Testis (tissue), 3 donors: Measurements from ENCODE around the gene CAMTA1. TPM values are rescaled to one million over a fixed set of nuclear protein-coding genes. Genes with fewer than 3 reads are reported as not detected.
A peak's percentile ranks its signal among the peaks of the same experiment; 100 is the strongest.

Experiments
- DNase-seq: peaks from one replicate; pipeline ENCODE4 v3.0.0-alpha.2; 2019
- H3K27ac ChIP-seq, 2 donors: fragments of 200-600 bp; sonication (generic); one replicate each; pipeline ENCODE4 v1.5.1; 2019
- H3K27me3 ChIP-seq: fragments of 200-600 bp; sonication (generic); one replicate; pipeline ENCODE4 v1.5.1; 2019
- H3K36me3 ChIP-seq: fragments of 200-600 bp; sonication (generic); one replicate; pipeline ENCODE4 v1.5.1; 2017; ENCODE audit warnings: low read depth; ENCODE audit errors: missing control alignments
- H3K4me1 ChIP-seq: fragments of 200-600 bp; sonication (generic); one replicate; pipeline ENCODE4 v1.5.1; 2019
- H3K4me3 ChIP-seq, 2 donors: fragments of 200-600 bp; sonication (generic); one replicate each; pipeline ENCODE4 v1.5.1; 2017 to 2019
- H3K9me3 ChIP-seq: fragments of 200-600 bp; sonication (generic); one replicate; pipeline ENCODE4 v1.5.1; 2017
- CTCF ChIP-seq, 3 experiments: fragments of 450-650 bp in 2 of 3; fragments of 200-600 bp in 1 of 3; sonication (generic) in 1 of 3; IDR thresholded peaks; one replicate each; pipeline ENCODE4 v1.5.1; 2016 to 2019; ENCODE audit warnings: antibody characterized with exemption in 3 of 3, mild to moderate bottlenecking in 2 of 3, moderate library complexity in 1 of 3
- POLR2A ChIP-seq: fragments of 450-650 bp; IDR thresholded peaks from one replicate; pipeline ENCODE4 v1.6.1; 2017; ENCODE audit warnings: antibody characterized with exemption, mild to moderate bottlenecking, moderate library complexity
- WGBS, 2 donors: methylation state at CpG; one replicate each; pipeline ENCODE4 v1.1.5; 2018; 5-methylcytosine and 5-hydroxymethylcytosine counted together
- intact Hi-C: fragments of 100-400 bp; cut with DNase I; formaldehyde crosslinking; loops from one replicate; pipeline ENCODE4 v1.15.1; 2023; ENCODE audit warnings: low total_unique reads
- polyA plus RNA-seq: library from polyadenylated mRNA; stranded (reverse); fragments of 350-450 nt; fragmentation: Illumina TruSeq; extraction: RNeasy Lipid Tissue Mini Kit (QIAGEN cat#74804); gene quantifications from one replicate; pipeline ENCODE4 v1.2.3, GENCODE V29; 2014; ENCODE audit warnings: low read depth, low replicate concordance; ENCODE audit not compliant: insufficient read depth
- total RNA-seq, 2 donors: library from RNA; depleted of rRNA; stranded (reverse); fragments of >200 nt; gene quantifications; one replicate each; pipeline ENCODE4 v1.2.3, GENCODE V29; 2016

CAMTA1 gene
- total and polyA plus RNA-seq, 3 donors from 2014 or later = 116 to 158 (median 119) TPM

- Histone ChIP-seq H3K9me3 (no peaks in the 10 kb centered on the region), H3K27me3 (no peaks in the 10 kb centered on the region), H3K36me3 (no peaks in the 10 kb centered on the region), H3K27ac (no peak overlapping the region), H3K4me1 (peaks cover 38% of the 10 kb centered on the region), H3K4me3 (no peak overlapping the region)
- 92 to 94% methylated on average over 11 of the region's 11 CpGs for WGBS, 2 donors
- TF ChIP-seq POLR2A (no peak), CTCF (IDR thresholded peaks at IDR 0.05) (no peak)
- no peak for DNase-seq
- intact Hi-C loops = no loop called here
Observed at GRCh38 chr1:7584157-7584556, 798.9 kb downstream of the CAMTA1 start.

GRCh38 chr1:7584643-7585042, 799.4 kb downstream of the CAMTA1 start:
- no peaks in the 10 kb centered on the region for H3K9me3 ChIP-seq
- intact Hi-C loops = no loop called here
- no peaks in the 10 kb centered on the region for H3K27me3 ChIP-seq
- H3K4me1 ChIP-seq = peaks cover 38% of the 10 kb centered on the region
- no peak for DNase-seq
- 92 to 95% methylated on average over 11 to 12 of the region's 12 CpGs for WGBS, 2 donors
- no peak for TF ChIP-seq CTCF (IDR thresholded peaks at IDR 0.05)
- no peak for TF ChIP-seq POLR2A
- no peaks in the 10 kb centered on the region for H3K36me3 ChIP-seq
- H3K27ac ChIP-seq = no peak overlapping the region
- no peak overlapping the region for H3K4me3 ChIP-seq

GRCh38 chr1:7585216-7585907, 800.1 kb downstream of the CAMTA1 start:
- DNase-seq = no peak
- no peaks in the 10 kb centered on the region for H3K9me3 ChIP-seq
- no peak overlapping the region for H3K4me3 ChIP-seq
- H3K4me1 ChIP-seq = peaks cover 34% of the 10 kb centered on the region
- intact Hi-C loops = no loop called here
- H3K27me3 ChIP-seq = no peaks in the 10 kb centered on the region
- H3K27ac ChIP-seq = peak overlapping the region; percentile 19 to 48
- no peaks in the 10 kb centered on the region for H3K36me3 ChIP-seq
- 80 to 86% methylated on average over 14 of the region's 14 CpGs for WGBS, 2 donors
- TF ChIP-seq POLR2A (no peak), CTCF (IDR thresholded peaks at IDR 0.05) (no peak)

GRCh38 chr1:7586031-7586941, 801.0 kb downstream of the CAMTA1 start:
- no peak overlapping the region for H3K4me3 ChIP-seq
- intact Hi-C loops = no loop called here
- 37 to 57% methylated on average over 14 to 26 of the region's 26 CpGs for WGBS, 2 donors
- no peaks in the 10 kb centered on the region for H3K27me3 ChIP-seq
- DNase-seq = peak; percentile 77
- H3K4me1 ChIP-seq = peaks cover 24% of the 10 kb centered on the region
- H3K9me3 ChIP-seq = no peaks in the 10 kb centered on the region
- TF ChIP-seq POLR2A = no peak
- TF ChIP-seq CTCF (IDR thresholded peaks at IDR 0.05) = no peak
- H3K27ac ChIP-seq = peak overlapping the region; percentile 19 to 48
- no peaks in the 10 kb centered on the region for H3K36me3 ChIP-seq
